Dermis lymphatic vessel endothelial cell (primary cell): ENCODE measurements around the gene GPR22. TPM values are rescaled to one million over a fixed set of nuclear protein-coding genes. Genes with fewer than 3 reads are reported as not detected.

Experiments used
- total RNA-seq: library from RNA; depleted of rRNA; stranded (reverse); fragments of >200 nt; gene quantifications from 2 replicates; pipeline ENCODE4 v1.2.1, GENCODE V29; 2014

Gene GPR22
- total RNA-seq = not detected in 2 replicates

GRCh38 chr7:107469929-107470328 is at the start of gene GPR22:
Gene GPR22 (plus strand): TSS chr7:107470057. CDS start chr7:107474061, 4,004 bp downstream.

Other genes with a start within 250 kb of the GPR22 start
- gene COG5, start 93.9 kb downstream of the GPR22 start, total RNA-seq = 19.0 and 26.4 TPM in 2 replicates
- gene DUS4L, start 93.9 kb downstream of the GPR22 start, total RNA-seq = 2.9 and 4.4 TPM in 2 replicates
- gene BCAP29, start 110.2 kb downstream of the GPR22 start, total RNA-seq = 74.1 and 79.2 TPM in 2 replicates
- 3.4 and 4.9 TPM in 2 replicates for gene SLC26A4, start 190.8 kb downstream of the GPR22 start, total RNA-seq